Fibroblast of lung (primary cell): Measurements from ENCODE around the gene TRH. TPM values are rescaled to one million over a fixed set of nuclear protein-coding genes. Genes with fewer than 3 reads are reported as not detected.

ENCODE experiments used
- DNase-seq, 2 donors: peaks; one replicate each; pipeline versions ENCODE4 v3.0.0 to v3.0.0-alpha.2; 2010; ENCODE audit warnings: low read depth in 2 of 2
- H2AFZ ChIP-seq: 2 replicates; pipeline ENCODE4 v1.5.1; 2012; ENCODE audit warnings: low read length, control low read depth, inconsistent platforms
- H3K27ac ChIP-seq: 2 replicates; pipeline ENCODE4 v1.5.1; 2011; ENCODE audit warnings: low read length, control low read depth; ENCODE audit not compliant: insufficient read depth
- H3K27me3 ChIP-seq: 2 replicates; pipeline ENCODE4 v1.5.1; 2011; ENCODE audit warnings: mild to moderate bottlenecking, low read length; ENCODE audit not compliant: control insufficient read depth, insufficient read depth
- H3K36me3 ChIP-seq: 2 replicates; pipeline ENCODE4 v1.5.1; 2011; ENCODE audit warnings: low read length; ENCODE audit not compliant: control insufficient read depth, insufficient read depth
- H3K4me1 ChIP-seq: 2 replicates; pipeline ENCODE4 v1.5.1; 2011; ENCODE audit warnings: low read length; ENCODE audit not compliant: control insufficient read depth, insufficient read depth; ENCODE audit errors: extremely low read depth
- H3K4me2 ChIP-seq: 2 replicates; pipeline ENCODE4 v1.5.1; 2011; ENCODE audit warnings: low read length, control low read depth; ENCODE audit not compliant: insufficient read depth; ENCODE audit errors: extremely low read depth
- H3K4me3 ChIP-seq, 4 experiments: fragments of 200-600 bp in 1 of 4; sonication (generic) in 1 of 4; replicated peaks in 1 of 4; 2 replicates each; pipeline ENCODE4 v1.5.1; 2011 to 2016; ENCODE audit warnings: low read length in 4 of 4, low read depth in 3 of 4, mild to moderate bottlenecking in 3 of 4, control low read depth in 2 of 4, inconsistent platforms in 1 of 4, mixed read lengths in 1 of 4; ENCODE audit not compliant: insufficient read depth in 1 of 4; ENCODE audit errors: control extremely low read depth in 1 of 4
- H3K79me2 ChIP-seq: 2 replicates; pipeline ENCODE4 v1.5.1; 2012; ENCODE audit warnings: mild to moderate bottlenecking, low read length, inconsistent platforms; ENCODE audit not compliant: control insufficient read depth, insufficient read depth
- H3K9ac ChIP-seq: 2 replicates; pipeline ENCODE4 v1.5.1; 2011; ENCODE audit warnings: mild to moderate bottlenecking, low read length, control low read depth; ENCODE audit not compliant: insufficient read depth
- H3K9me3 ChIP-seq: 2 replicates; pipeline ENCODE4 v1.5.1; 2012; ENCODE audit warnings: low read depth, low read length; ENCODE audit not compliant: control insufficient read depth, insufficient read depth
- H4K20me1 ChIP-seq: 2 replicates; pipeline ENCODE4 v1.5.1; 2011; ENCODE audit warnings: low read length; ENCODE audit not compliant: control insufficient read depth, insufficient read depth; ENCODE audit errors: extremely low read depth
- EZH2 ChIP-seq: IDR thresholded peaks from 2 replicates; pipeline ENCODE4 v1.5.1; 2012; ENCODE audit warnings: low read length, control low read depth, mild to moderate bottlenecking; ENCODE audit errors: missing control alignments
- polyA minus RNA-seq: library from RNA; depleted of rRNA, polyadenylated mRNA; stranded (reverse); fragments of >200 nt; gene quantifications from 2 replicates; pipeline ENCODE4 v1.2.3, GENCODE V29; 2011; ENCODE audit warnings: low replicate concordance
- polyA plus RNA-seq, 2 donors: library from polyadenylated mRNA; depleted of rRNA in 1 of 2; stranded (reverse) in 1 of 2; unstranded in 1 of 2; fragments of >200 nt; gene quantifications; 2 replicates each; pipeline ENCODE4 v1.2.1, GENCODE V29; 2011 to 2012; ENCODE audit warnings: missing spikeins in 1 of 2
- total RNA-seq: library from RNA; depleted of rRNA; stranded (reverse); fragments of >200 nt; gene quantifications from 2 replicates; pipeline ENCODE4 v1.2.1, GENCODE V29; 2014
- TF ChIP-seq, protein P1 (sequence below), 2 donors: IDR thresholded peaks in 1 of 2; conservative IDR thresholded peaks in 1 of 2; 1 replicate in 1 of 2; 2 replicates in 1 of 2; pipeline ENCODE4 v1.5.1; 2011 to 2012; ENCODE audit warnings: low read length in 2 of 2, control low read depth in 1 of 2, inconsistent platforms in 1 of 2, low read depth in 1 of 2, mild to moderate bottlenecking in 1 of 2

Gene TRH
- total RNA-seq (not detected in 2 replicates), polyA plus RNA-seq (not detected in 2 replicates), polyA minus RNA-seq (not detected in 2 replicates)
- polyA plus RNA-seq (2012) = not detected in 2 replicates

DNA sequence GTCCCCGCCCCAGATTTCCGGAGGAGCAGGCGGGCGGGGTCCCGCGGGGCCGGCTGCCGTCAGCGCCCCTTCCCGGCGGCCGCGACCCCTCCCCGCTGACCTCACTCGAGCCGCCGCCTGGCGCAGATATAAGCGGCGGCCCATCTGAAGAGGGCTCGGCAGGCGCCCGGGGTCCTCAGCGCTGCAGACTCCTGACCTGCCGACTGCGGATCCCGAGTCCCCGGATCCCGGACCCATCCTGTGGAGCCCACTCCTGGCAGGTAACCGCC lies at the start of gene TRH:
Gene TRH (plus strand): TSS at position 157 of the 269 bp plus-strand sequence. CDS start 1,097 bp downstream, outside the sequence.
- Histone ChIP-seq H3K79me2 (no peaks in the 10 kb centered on the region), H3K36me3 (no peaks in the 10 kb centered on the region), H2AFZ (no peak within 1 kb of the TSS), H3K4me2 (no peak within 1 kb of the TSS), H3K9me3 (no peaks in the 10 kb centered on the region), H3K27me3 (peaks cover 51% of the 10 kb centered on the region), H3K27ac (no peak within 1 kb of the TSS), H4K20me1 (no peaks in the 10 kb centered on the region), H3K4me1 (no peaks in the 10 kb centered on the region), H3K4me3 (no peak within 1 kb of the TSS), H3K9ac (no peak within 1 kb of the TSS)
- TF ChIP-seq, protein P1, sequence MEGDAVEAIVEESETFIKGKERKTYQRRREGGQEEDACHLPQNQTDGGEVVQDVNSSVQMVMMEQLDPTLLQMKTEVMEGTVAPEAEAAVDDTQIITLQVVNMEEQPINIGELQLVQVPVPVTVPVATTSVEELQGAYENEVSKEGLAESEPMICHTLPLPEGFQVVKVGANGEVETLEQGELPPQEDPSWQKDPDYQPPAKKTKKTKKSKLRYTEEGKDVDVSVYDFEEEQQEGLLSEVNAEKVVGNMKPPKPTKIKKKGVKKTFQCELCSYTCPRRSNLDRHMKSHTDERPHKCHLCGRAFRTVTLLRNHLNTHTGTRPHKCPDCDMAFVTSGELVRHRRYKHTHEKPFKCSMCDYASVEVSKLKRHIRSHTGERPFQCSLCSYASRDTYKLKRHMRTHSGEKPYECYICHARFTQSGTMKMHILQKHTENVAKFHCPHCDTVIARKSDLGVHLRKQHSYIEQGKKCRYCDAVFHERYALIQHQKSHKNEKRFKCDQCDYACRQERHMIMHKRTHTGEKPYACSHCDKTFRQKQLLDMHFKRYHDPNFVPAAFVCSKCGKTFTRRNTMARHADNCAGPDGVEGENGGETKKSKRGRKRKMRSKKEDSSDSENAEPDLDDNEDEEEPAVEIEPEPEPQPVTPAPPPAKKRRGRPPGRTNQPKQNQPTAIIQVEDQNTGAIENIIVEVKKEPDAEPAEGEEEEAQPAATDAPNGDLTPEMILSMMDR (conservative IDR thresholded peaks at IDR 0.05 in 1 of 2, IDR thresholded peaks at IDR 0.05 in 1 of 2; ENCODE audit: low read depth in 1 of 2, low read length in 2 of 2) = no peak
- TF ChIP-seq EZH2 = no peak
- DNase-seq = no peak

DNA sequence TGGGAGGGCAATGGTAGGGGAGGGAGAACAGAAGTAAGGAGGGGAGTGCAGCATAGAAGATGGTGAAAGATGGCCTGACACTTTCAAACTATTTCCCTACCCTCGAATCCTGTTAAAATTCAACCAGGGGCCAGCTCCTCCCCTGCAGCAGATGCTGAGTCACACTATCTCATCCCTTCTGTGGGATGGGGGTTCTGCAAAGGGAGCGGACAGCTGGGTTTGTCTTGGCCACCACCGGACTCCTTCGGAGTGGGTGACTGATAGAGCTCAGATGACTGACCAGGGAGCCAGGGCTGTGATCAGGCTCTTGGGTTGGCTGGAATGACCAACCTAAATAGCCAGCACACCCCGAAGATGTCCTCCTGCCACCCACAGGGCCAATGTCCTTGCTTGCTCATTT lies 47.4 kb upstream of the TRH start:
- Histone ChIP-seq H2AFZ (no peak overlapping the region), H3K27ac (no peak overlapping the region), H3K4me3 (no peak overlapping the region), H4K20me1 (no peaks in the 10 kb centered on the region), H3K4me2 (no peak overlapping the region), H3K79me2 (no peaks in the 10 kb centered on the region), H3K4me1 (no peaks in the 10 kb centered on the region), H3K9ac (no peak overlapping the region), H3K36me3 (no peaks in the 10 kb centered on the region), H3K27me3 (no peaks in the 10 kb centered on the region), H3K9me3 (no peaks in the 10 kb centered on the region)
- peak in 1 of 2 donors; percentile 24 for DNase-seq
- TF ChIP-seq EZH2 = no peak
- TF ChIP-seq, protein P1 (conservative IDR thresholded peaks at IDR 0.05 in 1 of 2, IDR thresholded peaks at IDR 0.05 in 1 of 2; ENCODE audit: low read depth in 1 of 2, low read length in 2 of 2) = no peak

GRCh38 chr3:129929383-129929782 lies 45.1 kb upstream of the TRH start:
- H3K79me2 ChIP-seq = no peaks in the 10 kb centered on the region
- H3K9me3 ChIP-seq = no peaks in the 10 kb centered on the region
- no peaks in the 10 kb centered on the region for H3K27me3 ChIP-seq
- no peak overlapping the region for H3K4me2 ChIP-seq
- no peaks in the 10 kb centered on the region for H4K20me1 ChIP-seq
- H3K27ac ChIP-seq = no peak overlapping the region
- no peak for DNase-seq
- no peak for TF ChIP-seq EZH2
- TF ChIP-seq, protein P1 (conservative IDR thresholded peaks at IDR 0.05 in 1 of 2, IDR thresholded peaks at IDR 0.05 in 1 of 2; ENCODE audit: low read depth in 1 of 2, low read length in 2 of 2) = no peak
- no peaks in the 10 kb centered on the region for H3K36me3 ChIP-seq
- H3K4me3 ChIP-seq = no peak overlapping the region
- H3K9ac ChIP-seq = no peak overlapping the region
- no peaks in the 10 kb centered on the region for H3K4me1 ChIP-seq
- H2AFZ ChIP-seq = no peak overlapping the region
